Tibial nerve (tissue), 4 donors: ENCODE measurements around the gene PLSCR3. TPM values are rescaled to one million over a fixed set of nuclear protein-coding genes. Genes with fewer than 3 reads are reported as not detected.

Source experiments
- DNase-seq, 2 donors: peaks; one replicate each; pipeline ENCODE4 v3.0.0-alpha.2; 2019; ENCODE audit warnings: low spot score in 2 of 2
- H3K27ac ChIP-seq, 4 donors: fragments of 200-600 bp; sonication (generic) in 3 of 4; one replicate each; pipeline ENCODE4 v1.5.1; 2017 to 2019; ENCODE audit warnings: mild to moderate bottlenecking in 1 of 4
- H3K27me3 ChIP-seq, 2 donors: fragments of 200-600 bp; sonication (generic) in 1 of 2; one replicate each; pipeline versions ENCODE4 v1.5.1 to v1.6.0; 2017 to 2019
- H3K36me3 ChIP-seq, 3 donors: fragments of 200-600 bp; sonication (generic); one replicate each; pipeline ENCODE4 v1.5.1; 2018 to 2019
- H3K4me1 ChIP-seq, 4 donors: fragments of 200-600 bp; sonication (generic) in 3 of 4; one replicate each; pipeline ENCODE4 v1.5.1; 2017 to 2019
- H3K4me3 ChIP-seq, 4 donors: fragments of 200-600 bp; sonication (generic) in 3 of 4; one replicate each; pipeline ENCODE4 v1.5.1; 2017 to 2019; ENCODE audit warnings: mild to moderate bottlenecking in 1 of 4, moderate library complexity in 1 of 4
- H3K9me3 ChIP-seq, 4 donors: fragments of 200-600 bp; sonication (generic) in 3 of 4; one replicate each; pipeline ENCODE4 v1.5.1; 2017 to 2019
- EP300 ChIP-seq, 2 donors: sonication (generic); formaldehyde crosslinking; IDR thresholded peaks; one replicate each; pipeline ENCODE4 v1.6.1; 2017; ENCODE audit warnings: antibody characterized with exemption in 2 of 2, mild to moderate bottlenecking in 1 of 2
- POLR2A ChIP-seq, 2 donors: fragments of 450-650 bp; IDR thresholded peaks; one replicate each; pipeline ENCODE4 v1.6.1; 2017; ENCODE audit warnings: antibody characterized with exemption in 2 of 2, mild to moderate bottlenecking in 2 of 2, moderate library complexity in 2 of 2
- WGBS, 2 donors: methylation state at CpG; one replicate each; pipeline ENCODE4 v1.1.5; 2018; 5-methylcytosine and 5-hydroxymethylcytosine counted together
- total RNA-seq, 4 donors: library from RNA; depleted of rRNA; stranded (reverse); fragments of >200 nt; gene quantifications; one replicate each; pipeline ENCODE4 v1.1.0, GENCODE V29; 2016
- TF ChIP-seq, protein P1 (sequence below), 5 experiments: fragments of 200-600 bp in 3 of 5; fragments of 450-650 bp in 2 of 5; sonication (generic) in 3 of 5; IDR thresholded peaks; one replicate each; pipeline ENCODE4 v1.5.1; 2016 to 2019; ENCODE audit warnings: antibody characterized with exemption in 5 of 5, mild to moderate bottlenecking in 3 of 5, moderate library complexity in 2 of 5

Gene PLSCR3
- total RNA-seq, 4 donors from 2014 or later, result 28.7 to 55.5 (median 42.9) TPM

DNA sequence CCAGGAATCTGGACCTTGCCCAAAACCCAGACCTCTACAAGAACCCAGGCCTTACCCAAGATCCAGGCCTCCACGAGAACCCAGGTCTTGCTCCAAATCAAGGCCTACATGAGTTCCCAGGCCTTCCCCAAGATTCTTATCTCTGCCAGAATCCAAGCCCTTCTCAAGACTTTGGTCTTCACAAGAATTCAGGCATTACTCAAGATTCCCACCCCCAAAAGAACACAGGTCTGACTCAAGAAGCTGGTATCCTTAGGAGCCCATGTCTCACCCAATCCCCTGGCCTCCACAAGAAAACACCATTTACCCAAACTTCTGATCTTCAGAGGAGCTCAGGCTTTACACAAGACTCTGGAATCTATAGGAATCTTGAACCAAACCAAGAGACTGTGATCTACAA is 36.9 kb upstream of the PLSCR3 start:
- no peak for DNase-seq
- H3K36me3 ChIP-seq, result no peaks in the 10 kb centered on the region
- H3K27ac ChIP-seq, result no peak overlapping the region
- no peaks in the 10 kb centered on the region for H3K9me3 ChIP-seq
- no peak overlapping the region for H3K4me3 ChIP-seq
- peaks cover 0 to 6% of the 10 kb centered on the region in 2 donors for H3K27me3 ChIP-seq
- peaks cover 0 to 13% (median 3%) of the 10 kb centered on the region in 4 donors for H3K4me1 ChIP-seq
- 80 to 89% methylated on average over 1 of the region's 1 CpG for WGBS, 2 donors
- TF ChIP-seq EP300 (IDR thresholded peaks at IDR 0.05) (no peak), POLR2A (IDR thresholded peaks at IDR 0.05) (no peak)
- TF ChIP-seq, protein P1, sequence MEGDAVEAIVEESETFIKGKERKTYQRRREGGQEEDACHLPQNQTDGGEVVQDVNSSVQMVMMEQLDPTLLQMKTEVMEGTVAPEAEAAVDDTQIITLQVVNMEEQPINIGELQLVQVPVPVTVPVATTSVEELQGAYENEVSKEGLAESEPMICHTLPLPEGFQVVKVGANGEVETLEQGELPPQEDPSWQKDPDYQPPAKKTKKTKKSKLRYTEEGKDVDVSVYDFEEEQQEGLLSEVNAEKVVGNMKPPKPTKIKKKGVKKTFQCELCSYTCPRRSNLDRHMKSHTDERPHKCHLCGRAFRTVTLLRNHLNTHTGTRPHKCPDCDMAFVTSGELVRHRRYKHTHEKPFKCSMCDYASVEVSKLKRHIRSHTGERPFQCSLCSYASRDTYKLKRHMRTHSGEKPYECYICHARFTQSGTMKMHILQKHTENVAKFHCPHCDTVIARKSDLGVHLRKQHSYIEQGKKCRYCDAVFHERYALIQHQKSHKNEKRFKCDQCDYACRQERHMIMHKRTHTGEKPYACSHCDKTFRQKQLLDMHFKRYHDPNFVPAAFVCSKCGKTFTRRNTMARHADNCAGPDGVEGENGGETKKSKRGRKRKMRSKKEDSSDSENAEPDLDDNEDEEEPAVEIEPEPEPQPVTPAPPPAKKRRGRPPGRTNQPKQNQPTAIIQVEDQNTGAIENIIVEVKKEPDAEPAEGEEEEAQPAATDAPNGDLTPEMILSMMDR (IDR thresholded peaks at IDR 0.05), result no peak

DNA sequence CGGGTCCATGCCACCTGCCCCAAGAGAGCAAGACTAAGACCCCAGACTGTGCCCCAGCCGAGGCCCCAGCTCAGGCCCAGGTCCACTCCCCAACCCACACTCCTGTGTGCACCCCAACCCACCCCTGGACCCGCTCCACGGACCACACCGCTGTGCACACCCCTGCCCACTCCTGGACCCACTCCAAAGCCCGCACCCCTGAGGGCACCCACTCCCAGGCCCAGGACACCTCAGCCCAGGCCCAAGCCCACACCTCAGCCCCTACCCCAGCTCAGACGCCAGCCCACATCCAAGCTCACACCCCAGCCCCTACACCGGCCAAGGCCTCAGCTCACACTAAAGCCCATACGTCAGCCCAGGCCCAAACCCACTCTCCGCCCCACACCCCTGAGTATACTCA is 35.4 kb upstream of the PLSCR3 start:
- Histone ChIP-seq H3K9me3 (no peaks in the 10 kb centered on the region), H3K4me1 (peaks cover 0 to under 1% (median 0%) of the 10 kb centered on the region in 4 donors), H3K27ac (no peak overlapping the region), H3K27me3 (no peaks in the 10 kb centered on the region), H3K4me3 (no peak overlapping the region), H3K36me3 (no peaks in the 10 kb centered on the region)
- TF ChIP-seq, protein P1 (IDR thresholded peaks at IDR 0.05), result no peak
- no peak for DNase-seq
- WGBS, 2 donors, result 88 to 90% methylated on average over 9 to 10 of the region's 10 CpGs

DNA sequence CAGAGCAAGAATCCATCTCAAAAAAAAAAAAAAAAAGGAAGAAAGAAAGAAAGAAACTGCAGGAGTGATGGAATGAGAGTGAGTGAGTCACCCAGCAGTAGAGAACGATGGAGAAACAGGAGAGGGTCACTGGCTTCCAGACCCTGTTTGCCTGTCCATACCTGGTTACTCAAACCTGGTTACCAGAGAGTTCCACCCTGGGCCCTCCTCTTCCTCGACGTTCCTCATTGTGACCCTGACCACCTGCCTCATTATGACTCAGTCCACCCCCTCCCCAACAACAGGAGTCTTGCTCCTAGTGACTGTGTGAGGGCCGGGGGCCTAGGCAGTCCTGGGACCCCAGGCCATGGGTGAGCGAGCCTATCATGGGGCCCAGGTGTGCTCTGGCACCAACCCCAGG is 34.2 kb upstream of the PLSCR3 start, which contains the start of gene SPEM3:
Gene SPEM3 (plus strand): TSS at position 301 of the 400 bp plus-strand sequence. CDS start 46 bp downstream, at position 347.
- no peak for DNase-seq
- 68 to 73% methylated on average over 5 of the region's 5 CpGs for WGBS, 2 donors
- TF ChIP-seq EP300 (IDR thresholded peaks at IDR 0.05) (no peak), POLR2A (IDR thresholded peaks at IDR 0.05) (no peak)
- TF ChIP-seq, protein P1 (IDR thresholded peaks at IDR 0.05), result no peak
- no peak within 1 kb of the TSS for H3K27ac ChIP-seq
- H3K4me1 ChIP-seq, result no peaks in the 10 kb centered on the region
- H3K27me3 ChIP-seq, result no peaks in the 10 kb centered on the region
- H3K4me3 ChIP-seq, result no peak within 1 kb of the TSS
- no peaks in the 10 kb centered on the region for H3K36me3 ChIP-seq
- H3K9me3 ChIP-seq, result no peaks in the 10 kb centered on the region

DNA sequence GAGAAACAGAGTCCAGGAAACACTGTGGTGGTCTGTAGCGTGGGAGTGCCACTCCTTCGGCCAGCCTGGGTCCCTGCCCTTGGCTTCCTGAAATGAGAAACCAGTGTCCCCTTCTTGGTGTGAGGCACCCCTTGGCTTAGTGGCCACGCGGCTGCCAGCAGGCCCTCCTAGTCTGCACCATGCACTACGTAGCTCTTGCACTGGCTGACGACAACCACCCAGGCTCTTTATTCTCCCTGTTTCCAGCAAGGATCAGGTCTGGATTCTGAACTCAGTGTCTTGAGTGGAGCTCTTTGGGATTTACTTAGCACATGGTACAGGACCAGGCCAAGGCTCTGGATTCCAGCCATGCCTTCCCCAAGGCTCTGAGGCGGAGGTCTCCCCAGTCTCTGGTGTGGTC is 33.2 kb upstream of the PLSCR3 start:
- Histone ChIP-seq H3K27ac (no peak overlapping the region), H3K4me3 (no peak overlapping the region), H3K36me3 (no peaks in the 10 kb centered on the region), H3K27me3 (no peaks in the 10 kb centered on the region), H3K4me1 (no peaks in the 10 kb centered on the region), H3K9me3 (no peaks in the 10 kb centered on the region)
- DNase-seq, result no peak
- TF ChIP-seq, protein P1 (IDR thresholded peaks at IDR 0.05), result no peak
- TF ChIP-seq EP300 (IDR thresholded peaks at IDR 0.05), result no peak
- no peak for TF ChIP-seq POLR2A (IDR thresholded peaks at IDR 0.05)
- 87 to 91% methylated on average over 7 of the region's 7 CpGs for WGBS, 2 donors

DNA sequence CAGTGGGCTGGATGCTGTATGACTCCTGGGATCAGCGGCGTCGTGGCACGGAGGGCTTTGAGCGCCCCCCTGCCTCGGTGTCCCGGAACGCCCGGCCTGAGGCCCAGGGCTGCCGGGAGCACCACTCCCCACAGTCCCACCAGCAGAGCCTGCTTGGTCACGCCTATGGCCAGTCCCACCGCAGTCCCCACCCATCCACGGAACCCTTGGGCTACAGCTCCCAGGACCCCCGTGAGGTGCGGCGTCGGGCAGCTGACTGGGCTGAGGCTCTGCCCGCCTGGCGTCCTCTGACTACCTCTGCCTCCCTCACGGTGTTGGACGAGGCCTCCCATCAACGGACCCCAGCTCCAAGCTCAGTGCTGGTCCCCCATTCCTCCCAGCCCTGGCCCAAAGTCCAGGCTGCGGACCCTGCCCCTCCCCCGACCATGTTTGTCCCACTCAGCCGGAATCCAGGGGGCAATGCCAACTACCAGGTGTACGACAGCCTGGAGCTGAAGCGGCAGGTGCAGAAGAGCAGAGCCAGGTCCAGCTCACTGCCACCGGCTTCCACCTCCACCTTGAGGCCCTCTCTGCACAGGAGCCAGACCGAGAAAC is 32.7 kb upstream of the PLSCR3 start:
- 89 to 90% methylated on average over 28 to 29 of the region's 29 CpGs for WGBS, 2 donors
- no peak overlapping the region for H3K27ac ChIP-seq
- no peak for DNase-seq
- TF ChIP-seq POLR2A (IDR thresholded peaks at IDR 0.05) (no peak), EP300 (IDR thresholded peaks at IDR 0.05) (no peak)
- TF ChIP-seq, protein P1 (IDR thresholded peaks at IDR 0.05), result no peak
- no peak overlapping the region for H3K4me3 ChIP-seq
- H3K36me3 ChIP-seq, result no peaks in the 10 kb centered on the region
- H3K9me3 ChIP-seq, result no peaks in the 10 kb centered on the region
- no peaks in the 10 kb centered on the region for H3K27me3 ChIP-seq
- no peaks in the 10 kb centered on the region for H3K4me1 ChIP-seq
